Heart left ventricle (tissue), 13 donors: Measurements from ENCODE around the gene ARHGEF26.

ENCODE experiments used
- POLR2A ChIP-seq, 2 donors: fragments of 450-650 bp; IDR thresholded peaks; one replicate each; pipeline ENCODE4 v1.6.1; 2017; ENCODE audit warnings: antibody characterized with exemption in 2 of 2, mild to moderate bottlenecking in 2 of 2, moderate library complexity in 2 of 2
- TF ChIP-seq, protein P1 (sequence below), 12 donors: fragments of 200-600 bp; sonication (generic) in 4 of 12; IDR thresholded peaks; one replicate each; pipeline versions ENCODE4 v1.5.0 to v1.8.0; 2018 to 2022; ENCODE audit warnings: antibody characterized with exemption in 12 of 12, mild to moderate bottlenecking in 5 of 12
- donor health status: ischemic (EF 13 %, LVEDD 7.1; RV severe dilation, severe dysfunction).
- donor health status: DM: no; HTN: yes; CAD: no.
- donor health status: DM: no; HTN: no; CAD: no.
- donor health status: ischemic (EF 25% LVEDD 6.9; RV normal size, moderate dysfunction).
- donor health status: ischemic (EF 25% LVEDD 5.7; RV mildly dilated, moderate dysfunction).
- donor health status: ischemic (EF 35%, LVEDD 5.7; RV mildly dilated, moderate dysfunction).
- donor health status: nonischemic (EF 11% LVEDD 7.7; RV severe dilation, severe dysfunction).
- donor health status: DM: yes; HTN: yes; CAD: no.
- donor health status: PGD.
- donor health status: ischemic (EF 29% LVEDD 5.4; RV normal size, mild dysfunction).
- donor health status: nonischemic (EF 23%, LVEDD 6.1; RV moderate dilation, normal function).

DNA sequence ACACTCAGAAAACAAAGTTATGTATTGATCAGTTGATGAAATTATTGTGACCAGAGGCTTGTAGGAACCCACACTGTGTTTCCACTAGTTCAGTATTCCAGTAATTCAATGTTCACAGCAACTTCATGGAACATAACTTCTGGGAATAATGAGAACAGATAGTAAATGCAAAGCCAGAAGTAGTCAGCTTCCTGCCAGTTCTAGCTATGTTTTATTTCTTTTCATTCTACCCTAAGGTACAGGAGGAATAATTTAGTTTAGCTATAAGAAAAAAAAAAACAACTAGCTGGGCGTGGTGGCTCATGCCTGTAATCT lies 48.6 kb downstream of the ARHGEF26 start:
- TF ChIP-seq, protein P1, sequence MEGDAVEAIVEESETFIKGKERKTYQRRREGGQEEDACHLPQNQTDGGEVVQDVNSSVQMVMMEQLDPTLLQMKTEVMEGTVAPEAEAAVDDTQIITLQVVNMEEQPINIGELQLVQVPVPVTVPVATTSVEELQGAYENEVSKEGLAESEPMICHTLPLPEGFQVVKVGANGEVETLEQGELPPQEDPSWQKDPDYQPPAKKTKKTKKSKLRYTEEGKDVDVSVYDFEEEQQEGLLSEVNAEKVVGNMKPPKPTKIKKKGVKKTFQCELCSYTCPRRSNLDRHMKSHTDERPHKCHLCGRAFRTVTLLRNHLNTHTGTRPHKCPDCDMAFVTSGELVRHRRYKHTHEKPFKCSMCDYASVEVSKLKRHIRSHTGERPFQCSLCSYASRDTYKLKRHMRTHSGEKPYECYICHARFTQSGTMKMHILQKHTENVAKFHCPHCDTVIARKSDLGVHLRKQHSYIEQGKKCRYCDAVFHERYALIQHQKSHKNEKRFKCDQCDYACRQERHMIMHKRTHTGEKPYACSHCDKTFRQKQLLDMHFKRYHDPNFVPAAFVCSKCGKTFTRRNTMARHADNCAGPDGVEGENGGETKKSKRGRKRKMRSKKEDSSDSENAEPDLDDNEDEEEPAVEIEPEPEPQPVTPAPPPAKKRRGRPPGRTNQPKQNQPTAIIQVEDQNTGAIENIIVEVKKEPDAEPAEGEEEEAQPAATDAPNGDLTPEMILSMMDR (IDR thresholded peaks at IDR 0.05) = no peak
- TF ChIP-seq POLR2A (IDR thresholded peaks at IDR 0.05) = no peak
